UCSD-AML1 (cell line): Measurements from ENCODE around the gene TIMM22.

Experiments used
- DNase-seq: peaks from one replicate; lab custom pipeline; 2025; ENCODE audit not compliant: unreplicated experiment; lab: John Stamatoyannopoulos, UW

Gene TIMM22

GRCh38 chr17:1001640-1002411 lies 4.9 kb downstream of the TIMM22 start:
- DNase-seq = no peak

GRCh38 chr17:1002412-1002753 lies 5.5 kb downstream of the TIMM22 start:
- DNase-seq = no peak

- DNase-seq = no peak
These were observed 6.0 kb downstream of the TIMM22 start for GRCh38 chr17:1002771-1003555.

- no peak for DNase-seq
These were observed 6.7 kb downstream of the TIMM22 start for GRCh38 chr17:1003633-1003971.

- DNase-seq = peak; percentile 46
These were observed 7.2 kb downstream of the TIMM22 start for GRCh38 chr17:1003972-1004768.

GRCh38 chr17:1004769-1005295 lies 7.9 kb downstream of the TIMM22 start:
- no peak for DNase-seq

- no peak for DNase-seq
These were observed 8.5 kb downstream of the TIMM22 start for GRCh38 chr17:1005361-1005946.

- no peak for DNase-seq
These were observed 9.1 kb downstream of the TIMM22 start for GRCh38 chr17:1006054-1006453.

GRCh38 chr17:1007310-1008007 lies 10.5 kb downstream of the TIMM22 start:
- DNase-seq = no peak

GRCh38 chr17:1008008-1008761 lies 11.3 kb downstream of the TIMM22 start:
- DNase-seq = no peak

GRCh38 chr17:1009229-1010085 lies 12.5 kb downstream of the TIMM22 start:
- no peak for DNase-seq

GRCh38 chr17:1010086-1010450 lies 13.1 kb downstream of the TIMM22 start:
- no peak for DNase-seq

- no peak for DNase-seq
These were observed 13.7 kb downstream of the TIMM22 start for GRCh38 chr17:1010586-1010985.

GRCh38 chr17:1011138-1011537 lies 14.2 kb downstream of the TIMM22 start:
- no peak for DNase-seq

- no peak for DNase-seq
These were observed 15.1 kb downstream of the TIMM22 start for GRCh38 chr17:1011760-1012735.

- DNase-seq = no peak
These were observed 16.1 kb downstream of the TIMM22 start for GRCh38 chr17:1012823-1013728.

- DNase-seq = no peak
These were observed 16.8 kb downstream of the TIMM22 start for GRCh38 chr17:1013729-1014090.
